GM13976 (cell line): ENCODE results near the gene SPSB1.
A peak's percentile ranks its signal among the peaks of the same experiment; 100 is the strongest.

Experiments used
- DNase-seq: peaks from one replicate; pipeline ENCODE4 v3.0.0; 2012; ENCODE audit warnings: low spot score
- CTCF ChIP-seq: IDR thresholded peaks from 2 replicates; pipeline ENCODE4 v1.5.1; 2012; ENCODE audit warnings: borderline replicate concordance, mild to moderate bottlenecking; ENCODE audit not compliant: insufficient read depth; ENCODE audit errors: extremely low read depth, missing control alignments, control extremely low read depth
- in situ Hi-C: fragments of 300-500 bp; cut with MboI; formaldehyde crosslinking; loops from one replicate; pipeline ENCODE4 v1.12.0; 2022; ENCODE audit warnings: low sequenced_read_pairs, mixed read lengths, inconsistent platforms; ENCODE audit not compliant: unreplicated experiment

The SPSB1 gene

DNA sequence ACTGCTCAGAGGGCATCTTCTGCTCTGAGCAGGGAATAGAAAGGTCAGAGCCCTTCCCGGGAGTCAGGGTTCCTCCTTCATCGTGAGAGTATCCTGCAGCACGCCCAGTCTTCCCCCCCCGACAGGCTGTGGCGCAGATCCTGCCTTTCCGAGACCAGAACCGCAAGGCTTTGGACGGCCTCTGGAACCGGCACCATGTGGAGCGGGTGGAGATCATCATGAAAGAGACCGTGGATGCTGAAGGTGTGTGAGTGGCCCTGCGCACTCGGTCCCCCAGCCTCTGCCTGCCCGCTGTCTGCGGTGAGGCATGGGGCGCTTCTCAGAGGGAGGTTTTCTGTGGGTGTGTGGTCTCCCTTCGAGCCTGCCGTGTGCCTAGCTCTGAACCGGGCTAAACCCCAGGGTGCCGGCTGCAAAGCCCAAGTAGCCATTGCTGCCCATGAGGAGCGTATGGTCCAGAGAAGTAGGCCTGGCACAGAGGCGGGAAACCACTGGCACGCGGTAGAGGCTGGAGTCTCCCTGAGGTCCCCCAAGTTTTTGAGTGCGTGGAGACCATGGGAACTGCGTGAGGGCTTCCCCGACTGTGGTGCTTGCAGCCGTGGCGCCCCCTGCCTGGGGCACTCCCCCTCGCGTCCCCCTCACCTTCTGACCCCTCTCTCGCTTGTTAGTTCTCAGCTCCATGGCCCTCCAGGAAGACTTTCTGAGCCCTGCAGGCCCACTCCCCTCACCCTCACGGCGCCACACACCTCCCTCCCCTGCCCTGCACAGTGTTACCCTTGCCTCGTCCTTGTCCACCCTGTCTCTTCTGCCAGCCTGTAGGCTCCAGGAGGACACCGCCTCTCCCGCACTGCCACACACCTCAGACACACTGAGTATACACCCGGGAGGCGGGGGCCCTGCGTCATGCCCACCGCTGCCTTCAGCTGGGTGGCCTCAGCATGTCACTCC, 45.6 kb upstream of the SPSB1 start:
- in situ Hi-C loops: no loop called here
- DNase-seq: no peak
- TF ChIP-seq CTCF: no peak

DNA sequence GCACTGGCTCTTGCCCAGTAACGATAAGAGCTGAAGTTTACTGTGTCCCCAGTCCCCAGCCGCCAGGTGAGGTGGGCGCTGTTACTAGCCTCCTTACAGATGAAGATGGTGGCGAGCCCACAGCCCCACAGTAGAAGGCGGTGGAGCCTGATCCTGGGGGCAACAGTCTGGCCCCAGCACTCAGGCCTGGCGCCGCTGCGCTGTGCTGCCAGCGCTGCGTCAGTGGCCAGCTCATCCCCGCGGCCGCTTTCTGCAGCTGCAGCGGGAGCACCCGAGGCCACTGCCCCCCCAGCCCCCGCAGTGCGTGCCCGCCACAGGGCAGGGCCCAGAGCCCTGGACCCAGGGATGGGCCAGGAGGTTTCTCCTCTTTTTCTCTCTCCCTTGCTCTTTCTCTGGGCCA, 44.8 kb upstream of the SPSB1 start:
- in situ Hi-C loops: no loop called here
- no peak for TF ChIP-seq CTCF
- DNase-seq: no peak

GRCh38 chr1:9248341-9249262, 44.1 kb upstream of the SPSB1 start:
- in situ Hi-C loops: no loop called here
- TF ChIP-seq CTCF: no peak
- DNase-seq: no peak

- no peak for DNase-seq
- in situ Hi-C loops: no loop called here
- no peak for TF ChIP-seq CTCF
Measured at GRCh38 chr1:9249263-9249533, 43.5 kb upstream of the SPSB1 start.

DNA sequence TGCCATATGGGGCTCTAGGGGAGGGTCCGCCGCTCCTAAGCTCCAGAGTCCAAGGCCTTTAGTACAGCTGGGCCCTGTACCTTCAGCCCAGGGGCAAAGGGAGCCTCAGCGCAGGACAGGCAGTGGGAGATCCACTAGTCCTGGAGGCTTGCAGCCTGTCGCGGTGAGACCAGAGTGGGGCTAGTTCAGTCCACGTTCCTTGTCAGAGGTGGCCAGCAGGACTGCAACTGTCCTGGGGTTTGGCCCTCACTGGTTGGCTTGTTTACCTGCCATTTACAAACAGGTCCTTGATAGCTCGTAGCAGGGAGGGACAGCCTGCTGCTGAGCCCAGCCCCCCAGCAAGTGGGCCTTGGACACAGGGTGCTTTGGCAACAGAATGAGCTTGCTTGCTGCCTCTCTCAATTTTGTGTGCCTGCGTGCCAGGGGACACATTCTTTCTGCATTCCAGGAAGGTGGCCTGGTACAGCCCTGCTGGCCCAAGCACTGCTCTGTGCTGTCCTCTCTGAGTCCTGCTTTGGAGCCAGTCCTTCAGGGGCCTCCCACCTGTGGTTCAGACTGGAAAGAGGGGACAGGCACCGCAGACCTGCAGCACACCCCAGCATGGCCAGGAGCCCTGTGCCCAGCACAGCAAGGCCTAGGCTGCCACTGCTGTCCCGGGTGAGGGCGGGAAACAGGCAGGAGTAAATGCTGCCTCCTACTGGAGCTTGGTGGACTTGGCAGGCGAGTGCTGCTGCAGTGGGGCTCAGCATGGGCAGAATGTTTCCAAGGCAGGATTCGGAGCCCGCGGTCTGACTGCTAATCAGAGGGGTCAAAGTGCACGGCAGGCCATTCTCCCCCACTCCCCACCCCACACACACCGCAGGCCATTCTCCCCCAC, 42.9 kb upstream of the SPSB1 start:
- peak; percentile 76 for DNase-seq
- TF ChIP-seq CTCF: peak; percentile 49
- in situ Hi-C loops: no loop called here
